IgD-negative memory B cell (primary cell): ENCODE data around the gene CUBN. TPM values are rescaled to one million over a fixed set of nuclear protein-coding genes. Genes with fewer than 3 reads are reported as not detected.
A peak's percentile ranks its signal among the peaks of the same experiment; 100 is the strongest.

Experiments used
- H3K27ac Mint-ChIP-seq, 3 donors: one replicate each; pipeline ENCODE4 v1.8.0; 2020 to 2022; ENCODE audit warnings: mild to moderate bottlenecking in 3 of 3, mixed read lengths in 3 of 3, moderate library complexity in 1 of 3
- H3K27me3 Mint-ChIP-seq: one replicate; pipeline ENCODE4 v1.8.0; 2021; ENCODE audit warnings: mixed read lengths
- H3K36me3 Mint-ChIP-seq: one replicate; pipeline ENCODE4 v1.8.0; 2020; ENCODE audit warnings: mild to moderate bottlenecking, mixed read lengths
- H3K4me1 Mint-ChIP-seq, 3 donors: one replicate each; pipeline ENCODE4 v1.8.0; 2020 to 2022; ENCODE audit warnings: mixed read lengths in 3 of 3, mild to moderate bottlenecking in 1 of 3
- H3K4me3 Mint-ChIP-seq, 4 donors: one replicate each; pipeline ENCODE4 v1.8.0; 2020 to 2022; ENCODE audit warnings: mild to moderate bottlenecking in 4 of 4, mixed read lengths in 4 of 4, moderate library complexity in 3 of 4
- H3K9me3 Mint-ChIP-seq, 3 donors: one replicate each; pipeline ENCODE4 v1.8.0; 2020 to 2021; ENCODE audit warnings: mixed read lengths in 3 of 3, mild to moderate bottlenecking in 1 of 3
- polyA plus RNA-seq: library from polyadenylated mRNA; unstranded; fragments of 300-500 nt; fragmentation: Illumina TruSeq; gene quantifications from one replicate; pipeline ENCODE4 v1.2.3, GENCODE V29; 2021

The CUBN gene
- polyA plus RNA-seq, 1 donor from 2014 or later: not detected

DNA sequence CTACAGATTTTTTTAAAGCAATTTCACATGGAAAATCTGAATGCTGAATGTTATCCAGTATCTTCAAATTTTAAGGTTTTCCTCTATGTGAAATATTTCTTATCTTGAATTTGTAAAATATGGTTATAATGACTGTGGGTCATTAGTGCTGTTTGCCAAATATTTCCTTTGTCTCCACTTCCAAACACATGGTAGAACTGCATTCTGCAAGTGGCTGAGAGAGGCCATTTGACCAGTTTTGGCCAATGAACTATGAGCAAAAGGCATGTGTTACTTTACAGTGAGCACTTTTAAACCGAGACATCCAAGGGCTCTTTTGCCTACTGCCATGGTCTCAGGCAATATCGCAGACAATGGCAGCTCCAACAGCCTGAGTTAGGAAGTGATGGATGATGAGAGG, 195.2 kb downstream of the CUBN start:
- H3K27ac Mint-ChIP-seq: no peak overlapping the region
- H3K27me3 Mint-ChIP-seq: no peaks in the 10 kb centered on the region
- no peaks in the 10 kb centered on the region for H3K4me1 Mint-ChIP-seq
- peaks cover 0 to 2% (median 0%) of the 10 kb centered on the region in 3 donors for H3K9me3 Mint-ChIP-seq
- peaks cover 2% of the 10 kb centered on the region for H3K36me3 Mint-ChIP-seq
- H3K4me3 Mint-ChIP-seq: no peak overlapping the region

DNA sequence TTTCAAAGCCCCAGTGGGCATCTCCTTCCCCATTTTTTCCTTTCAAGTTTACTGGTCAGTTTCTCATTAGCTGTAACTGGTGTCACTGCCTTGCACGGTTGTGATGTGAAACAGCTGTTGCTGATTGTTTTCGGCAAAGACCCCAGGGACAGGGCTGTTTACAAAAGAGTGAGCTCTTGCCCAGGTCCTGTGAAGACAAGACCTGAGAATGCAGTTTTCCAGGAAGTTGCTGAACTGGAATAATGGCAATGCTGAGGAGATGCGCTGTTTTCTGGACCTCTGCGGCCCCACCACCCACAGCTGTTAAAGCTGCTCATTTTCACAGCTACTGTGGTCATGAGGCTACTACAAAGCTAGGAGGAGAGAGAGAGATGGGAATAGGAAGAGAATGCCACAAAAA, 195.8 kb downstream of the CUBN start:
- no peak overlapping the region for H3K4me3 Mint-ChIP-seq
- no peak overlapping the region for H3K27ac Mint-ChIP-seq
- H3K36me3 Mint-ChIP-seq: peaks cover 2% of the 10 kb centered on the region
- H3K27me3 Mint-ChIP-seq: no peaks in the 10 kb centered on the region
- peaks cover 0 to 2% (median 0%) of the 10 kb centered on the region in 3 donors for H3K9me3 Mint-ChIP-seq
- no peaks in the 10 kb centered on the region for H3K4me1 Mint-ChIP-seq

DNA sequence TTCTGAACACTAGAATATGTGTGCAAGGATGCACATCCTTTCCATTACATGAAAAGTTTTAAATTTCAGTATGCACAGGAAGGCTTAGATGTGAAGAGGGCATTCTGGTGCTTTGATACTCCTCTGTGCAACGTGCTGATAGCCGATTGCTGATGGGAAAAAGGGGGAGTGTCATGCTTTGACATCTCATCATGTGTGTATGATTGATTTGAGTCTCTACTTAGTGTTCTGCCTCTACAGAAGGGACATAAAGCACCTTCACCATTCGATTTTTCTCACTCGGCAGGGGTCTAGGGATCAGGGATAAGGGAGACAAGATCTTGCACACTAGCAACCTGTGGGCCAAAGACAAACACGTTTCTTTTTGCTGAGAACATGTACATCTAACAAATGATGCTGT, 197.7 kb downstream of the CUBN start:
- H3K27me3 Mint-ChIP-seq: no peaks in the 10 kb centered on the region
- H3K36me3 Mint-ChIP-seq: no peaks in the 10 kb centered on the region
- H3K4me3 Mint-ChIP-seq: no peak overlapping the region
- peaks cover 0 to 2% (median 0%) of the 10 kb centered on the region in 3 donors for H3K9me3 Mint-ChIP-seq
- no peak overlapping the region for H3K27ac Mint-ChIP-seq
- no peaks in the 10 kb centered on the region for H3K4me1 Mint-ChIP-seq

DNA sequence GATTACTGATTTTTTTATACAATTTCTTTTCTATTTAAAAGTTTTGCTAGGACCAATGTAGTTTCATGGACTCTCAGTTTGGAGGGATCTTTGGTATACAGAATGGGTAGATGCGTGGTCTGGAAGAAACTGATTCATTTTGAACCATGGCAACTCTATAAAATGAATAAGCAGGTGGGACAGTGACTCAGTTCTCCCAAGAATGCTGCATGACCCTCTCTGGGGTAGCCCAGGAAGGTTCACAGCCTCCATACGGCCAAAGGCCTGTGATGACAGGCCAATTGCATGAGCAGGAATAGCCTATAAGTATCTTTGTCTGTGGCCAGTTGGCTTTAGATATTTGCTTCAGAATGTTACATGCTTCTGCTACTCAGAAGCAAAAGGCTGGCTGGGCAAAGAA, 199.1 kb downstream of the CUBN start:
- Mint-ChIP-seq H3K9me3 (peaks cover 0 to 2% (median 0%) of the 10 kb centered on the region in 3 donors), H3K27ac (no peak overlapping the region), H3K36me3 (no peaks in the 10 kb centered on the region), H3K4me3 (no peak overlapping the region), H3K4me1 (no peaks in the 10 kb centered on the region), H3K27me3 (no peaks in the 10 kb centered on the region)

DNA sequence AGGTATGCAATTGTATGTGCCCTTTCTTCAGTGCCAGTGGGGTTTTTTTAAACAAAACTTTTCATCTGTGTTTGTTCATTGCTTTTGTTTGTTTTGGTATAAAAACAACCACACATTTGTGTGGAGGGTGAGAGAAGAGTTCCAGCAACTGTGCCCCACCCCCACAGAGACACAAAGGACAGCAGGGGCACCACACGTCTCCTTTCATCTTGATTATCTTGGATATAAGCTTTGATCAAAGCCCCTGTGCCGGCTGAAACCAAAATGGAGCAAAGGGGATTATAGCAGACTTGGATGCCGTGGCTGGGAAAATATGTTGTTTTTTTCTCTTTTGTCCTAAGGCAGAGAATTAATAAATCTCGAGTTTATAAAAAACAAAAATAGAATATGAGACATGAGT, 200.5 kb downstream of the CUBN start:
- Mint-ChIP-seq H3K4me3 (no peak overlapping the region), H3K27me3 (no peaks in the 10 kb centered on the region), H3K9me3 (no peaks in the 10 kb centered on the region)

GRCh38 chr10:16927546-16927945, 202.1 kb downstream of the CUBN start:
- no peak overlapping the region for H3K4me3 Mint-ChIP-seq
- no peaks in the 10 kb centered on the region for H3K9me3 Mint-ChIP-seq
- H3K27ac Mint-ChIP-seq: no peak overlapping the region
- no peaks in the 10 kb centered on the region for H3K36me3 Mint-ChIP-seq
- no peaks in the 10 kb centered on the region for H3K4me1 Mint-ChIP-seq
- H3K27me3 Mint-ChIP-seq: no peaks in the 10 kb centered on the region

More for the DNA sequence above, 200.5 kb downstream of the CUBN start:
- Mint-ChIP-seq H3K27ac (no peak overlapping the region), H3K4me1 (no peaks in the 10 kb centered on the region), H3K36me3 (no peaks in the 10 kb centered on the region)

DNA sequence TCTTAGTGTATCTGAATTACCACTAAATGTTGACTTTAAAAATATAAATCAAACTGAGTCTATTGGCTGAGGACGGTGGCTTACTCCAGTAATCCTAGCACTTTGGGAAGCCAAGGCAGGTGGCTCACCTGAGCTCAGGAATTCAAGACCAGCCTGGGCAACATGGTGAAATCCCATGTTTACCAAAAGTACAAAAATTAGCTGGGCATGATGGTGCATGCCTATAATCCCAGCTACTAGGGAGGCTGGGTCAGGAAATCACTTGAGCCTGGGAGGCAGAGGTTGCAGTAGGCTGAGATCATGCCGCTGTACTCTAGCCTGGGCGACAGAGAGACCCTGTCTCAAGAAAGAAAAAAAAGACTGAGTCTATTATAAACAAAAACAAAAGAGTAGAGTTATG, 205.9 kb downstream of the CUBN start:
- no peaks in the 10 kb centered on the region for H3K9me3 Mint-ChIP-seq

GRCh38 chr10:16923309-16923708, 206.3 kb downstream of the CUBN start:
- H3K27me3 Mint-ChIP-seq: no peaks in the 10 kb centered on the region
- H3K36me3 Mint-ChIP-seq: no peaks in the 10 kb centered on the region
- H3K4me1 Mint-ChIP-seq: no peaks in the 10 kb centered on the region
- H3K4me3 Mint-ChIP-seq: no peak overlapping the region
- peaks cover 0 to 1% (median 0%) of the 10 kb centered on the region in 3 donors for H3K9me3 Mint-ChIP-seq
- no peak overlapping the region for H3K27ac Mint-ChIP-seq

More for the DNA sequence above, 205.9 kb downstream of the CUBN start:
- H3K4me3 Mint-ChIP-seq: no peak overlapping the region
- no peaks in the 10 kb centered on the region for H3K36me3 Mint-ChIP-seq
- no peaks in the 10 kb centered on the region for H3K4me1 Mint-ChIP-seq
- H3K27me3 Mint-ChIP-seq: no peaks in the 10 kb centered on the region
- H3K27ac Mint-ChIP-seq: no peak overlapping the region

- no peaks in the 10 kb centered on the region for H3K4me1 Mint-ChIP-seq
- peaks cover 0 to 1% (median 0%) of the 10 kb centered on the region in 3 donors for H3K9me3 Mint-ChIP-seq
- no peak overlapping the region for H3K4me3 Mint-ChIP-seq
- no peak overlapping the region for H3K27ac Mint-ChIP-seq
- peaks cover 7% of the 10 kb centered on the region for H3K36me3 Mint-ChIP-seq
- no peaks in the 10 kb centered on the region for H3K27me3 Mint-ChIP-seq
Observed at GRCh38 chr10:16919121-16919982, 210.3 kb downstream of the CUBN start.

DNA sequence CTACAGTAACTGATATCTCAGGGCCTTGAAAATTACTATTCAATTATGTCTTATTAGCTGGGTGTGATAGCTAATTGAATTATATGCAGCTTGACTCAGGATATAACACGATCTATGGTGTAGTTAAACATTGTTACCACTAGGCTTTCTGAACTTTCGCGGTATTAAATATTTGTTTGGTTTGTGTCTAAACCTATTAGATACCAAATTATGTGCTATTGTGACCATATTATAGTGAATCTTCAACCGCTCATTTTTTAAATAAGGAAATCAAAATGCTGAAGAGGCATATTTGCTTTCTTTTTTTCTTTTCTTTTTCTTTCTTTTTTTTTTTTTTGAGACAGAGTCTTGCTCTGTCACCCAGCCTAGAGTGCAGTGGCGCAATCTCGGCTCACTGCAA, 213.1 kb downstream of the CUBN start:
- H3K36me3 Mint-ChIP-seq: peaks cover 9% of the 10 kb centered on the region
- no peak overlapping the region for H3K4me3 Mint-ChIP-seq
- H3K27ac Mint-ChIP-seq: no peak overlapping the region
- H3K4me1 Mint-ChIP-seq: no peaks in the 10 kb centered on the region
- no peaks in the 10 kb centered on the region for H3K27me3 Mint-ChIP-seq
- H3K9me3 Mint-ChIP-seq: peaks cover 0 to 1% (median 0%) of the 10 kb centered on the region in 3 donors

- Mint-ChIP-seq H3K4me3 (no peak overlapping the region), H3K4me1 (peaks cover 0 to 5% (median 4%) of the 10 kb centered on the region in 3 donors), H3K36me3 (peaks cover 9% of the 10 kb centered on the region), H3K27me3 (peaks cover 2% of the 10 kb centered on the region), H3K9me3 (peaks cover 0 to 1% (median 0%) of the 10 kb centered on the region in 3 donors), H3K27ac (no peak overlapping the region)
Observed at GRCh38 chr10:16915300-16915699, 214.3 kb downstream of the CUBN start.

GRCh38 chr10:16913266-16913665, 216.3 kb downstream of the CUBN start:
- Mint-ChIP-seq H3K27me3 (peaks cover 2% of the 10 kb centered on the region), H3K4me1 (peaks cover 3 to 8% (median 6%) of the 10 kb centered on the region in 3 donors), H3K27ac (no peak overlapping the region)

DNA sequence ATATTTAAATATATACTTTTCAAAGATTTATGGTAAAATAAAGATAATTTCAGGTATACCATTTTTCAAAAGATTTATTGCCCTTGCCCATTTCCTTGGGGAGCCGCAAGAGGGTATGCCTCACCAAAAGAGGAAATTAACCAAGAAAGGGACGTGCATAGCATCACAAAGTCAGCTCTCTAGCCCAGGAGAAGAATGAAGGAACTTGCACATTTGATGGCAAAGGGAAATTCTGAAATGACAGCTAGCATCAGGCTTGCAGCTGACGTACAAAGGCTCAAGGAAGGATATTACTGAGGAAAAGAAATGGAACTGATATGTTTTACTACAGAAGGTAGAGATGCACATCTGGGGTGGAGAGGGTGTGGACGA, 218.8 kb downstream of the CUBN start:
- Mint-ChIP-seq H3K27ac (no peak overlapping the region), H3K9me3 (no peaks in the 10 kb centered on the region), H3K4me1 (peaks cover 3 to 10% (median 8%) of the 10 kb centered on the region in 3 donors), H3K27me3 (peaks cover 2% of the 10 kb centered on the region), H3K4me3 (no peak overlapping the region), H3K36me3 (peaks cover 9% of the 10 kb centered on the region)

More at GRCh38 chr10:16913266-16913665, 216.3 kb downstream of the CUBN start:
- Mint-ChIP-seq H3K36me3 (peaks cover 9% of the 10 kb centered on the region), H3K9me3 (no peaks in the 10 kb centered on the region), H3K4me3 (no peak overlapping the region)

GRCh38 chr10:16909961-16910792, 219.4 kb downstream of the CUBN start:
- Mint-ChIP-seq H3K36me3 (peaks cover 6% of the 10 kb centered on the region), H3K4me1 (peaks cover 3 to 10% (median 8%) of the 10 kb centered on the region in 3 donors), H3K27me3 (peaks cover 2% of the 10 kb centered on the region), H3K9me3 (no peaks in the 10 kb centered on the region), H3K27ac (no peak overlapping the region), H3K4me3 (peak overlapping the region in 1 of 4 donors; percentile 82)

- H3K4me1 Mint-ChIP-seq: peaks cover 3 to 10% (median 8%) of the 10 kb centered on the region in 3 donors
- no peak overlapping the region for H3K27ac Mint-ChIP-seq
- no peaks in the 10 kb centered on the region for H3K9me3 Mint-ChIP-seq
Observed at GRCh38 chr10:16909271-16909767, 220.3 kb downstream of the CUBN start.

More at GRCh38 chr10:16909271-16909767, 220.3 kb downstream of the CUBN start:
- Mint-ChIP-seq H3K27me3 (peaks cover 2% of the 10 kb centered on the region), H3K4me3 (peak overlapping the region in 1 of 4 donors; percentile 82), H3K36me3 (peaks cover under 1% of the 10 kb centered on the region)
